Mammary epithelial cell (primary cell): ENCODE results near the gene CCN6.

Experiments
- EZH2 ChIP-seq: IDR thresholded peaks from 2 replicates; pipeline ENCODE4 v1.6.1; 2012; ENCODE audit warnings: low read length, inconsistent platforms, borderline replicate concordance
- TF ChIP-seq, protein P1 (sequence below), 2 donors: IDR thresholded peaks in 1 of 2; conservative IDR thresholded peaks in 1 of 2; 2 replicates each; pipeline ENCODE4 v1.5.1; 2011 to 2012; ENCODE audit warnings: inconsistent platforms in 2 of 2, low read length in 2 of 2, mild to moderate bottlenecking in 2 of 2, control low read depth in 1 of 2, low read depth in 1 of 2; ENCODE audit not compliant: insufficient read depth in 1 of 2; ENCODE audit errors: extremely low read depth in 1 of 2

DNA sequence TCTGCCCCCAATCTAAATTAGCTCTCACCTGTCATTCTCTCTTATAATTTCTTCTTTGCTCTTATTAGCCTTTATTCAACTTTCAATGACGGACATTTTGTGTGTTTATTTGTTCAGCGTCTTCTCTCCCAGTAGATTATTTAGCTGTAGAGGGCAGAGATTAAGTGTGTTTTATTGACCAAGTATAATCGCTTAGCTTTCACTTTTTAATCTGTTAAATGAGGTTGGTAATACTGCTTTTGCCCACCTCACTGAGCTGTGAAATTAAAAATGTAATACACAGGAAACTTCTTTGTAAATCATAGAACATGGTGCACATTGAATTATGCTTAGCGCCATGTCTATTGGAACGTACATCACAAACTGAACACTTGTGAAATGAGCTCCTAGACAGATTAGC lies 3.5 kb upstream of the CCN6 start:
- TF ChIP-seq, protein P1, sequence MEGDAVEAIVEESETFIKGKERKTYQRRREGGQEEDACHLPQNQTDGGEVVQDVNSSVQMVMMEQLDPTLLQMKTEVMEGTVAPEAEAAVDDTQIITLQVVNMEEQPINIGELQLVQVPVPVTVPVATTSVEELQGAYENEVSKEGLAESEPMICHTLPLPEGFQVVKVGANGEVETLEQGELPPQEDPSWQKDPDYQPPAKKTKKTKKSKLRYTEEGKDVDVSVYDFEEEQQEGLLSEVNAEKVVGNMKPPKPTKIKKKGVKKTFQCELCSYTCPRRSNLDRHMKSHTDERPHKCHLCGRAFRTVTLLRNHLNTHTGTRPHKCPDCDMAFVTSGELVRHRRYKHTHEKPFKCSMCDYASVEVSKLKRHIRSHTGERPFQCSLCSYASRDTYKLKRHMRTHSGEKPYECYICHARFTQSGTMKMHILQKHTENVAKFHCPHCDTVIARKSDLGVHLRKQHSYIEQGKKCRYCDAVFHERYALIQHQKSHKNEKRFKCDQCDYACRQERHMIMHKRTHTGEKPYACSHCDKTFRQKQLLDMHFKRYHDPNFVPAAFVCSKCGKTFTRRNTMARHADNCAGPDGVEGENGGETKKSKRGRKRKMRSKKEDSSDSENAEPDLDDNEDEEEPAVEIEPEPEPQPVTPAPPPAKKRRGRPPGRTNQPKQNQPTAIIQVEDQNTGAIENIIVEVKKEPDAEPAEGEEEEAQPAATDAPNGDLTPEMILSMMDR (conservative IDR thresholded peaks at IDR 0.05 in 1 of 2, IDR thresholded peaks at IDR 0.05 in 1 of 2; ENCODE audit: extremely low read depth in 1 of 2, insufficient read depth in 1 of 2, low read depth in 1 of 2, low read length in 2 of 2): no peak
- no peak for TF ChIP-seq EZH2
